ENCODE measurements around the gene LASP1NB.

DNA sequence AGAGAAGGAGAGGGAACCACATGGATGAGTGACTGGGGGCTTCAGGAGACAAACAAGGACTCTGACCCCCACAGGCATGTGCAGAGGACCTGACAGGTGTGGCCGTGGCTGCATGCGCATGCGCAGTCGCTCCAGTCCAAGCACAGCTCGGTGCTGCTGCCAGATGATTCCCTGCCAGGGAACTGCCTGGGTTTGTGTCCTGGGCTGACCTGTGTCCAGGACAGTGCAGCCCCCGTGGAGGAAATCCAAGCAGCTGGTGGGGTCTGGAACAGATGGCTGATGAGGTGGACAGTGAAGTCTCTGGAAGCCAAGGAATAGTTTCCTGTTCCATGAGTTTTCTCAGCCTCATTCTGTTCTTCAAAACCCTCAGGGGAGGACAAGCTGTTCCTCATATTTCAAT is 28.2 kb upstream of the LASP1NB start:
- TF ChIP-seq, protein P1, sequence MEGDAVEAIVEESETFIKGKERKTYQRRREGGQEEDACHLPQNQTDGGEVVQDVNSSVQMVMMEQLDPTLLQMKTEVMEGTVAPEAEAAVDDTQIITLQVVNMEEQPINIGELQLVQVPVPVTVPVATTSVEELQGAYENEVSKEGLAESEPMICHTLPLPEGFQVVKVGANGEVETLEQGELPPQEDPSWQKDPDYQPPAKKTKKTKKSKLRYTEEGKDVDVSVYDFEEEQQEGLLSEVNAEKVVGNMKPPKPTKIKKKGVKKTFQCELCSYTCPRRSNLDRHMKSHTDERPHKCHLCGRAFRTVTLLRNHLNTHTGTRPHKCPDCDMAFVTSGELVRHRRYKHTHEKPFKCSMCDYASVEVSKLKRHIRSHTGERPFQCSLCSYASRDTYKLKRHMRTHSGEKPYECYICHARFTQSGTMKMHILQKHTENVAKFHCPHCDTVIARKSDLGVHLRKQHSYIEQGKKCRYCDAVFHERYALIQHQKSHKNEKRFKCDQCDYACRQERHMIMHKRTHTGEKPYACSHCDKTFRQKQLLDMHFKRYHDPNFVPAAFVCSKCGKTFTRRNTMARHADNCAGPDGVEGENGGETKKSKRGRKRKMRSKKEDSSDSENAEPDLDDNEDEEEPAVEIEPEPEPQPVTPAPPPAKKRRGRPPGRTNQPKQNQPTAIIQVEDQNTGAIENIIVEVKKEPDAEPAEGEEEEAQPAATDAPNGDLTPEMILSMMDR (IDR thresholded peaks at IDR 0.05) = no peak
- TF ChIP-seq POLR2A (IDR thresholded peaks at IDR 0.05) = no peak

All from heart left ventricle (tissue), 13 donors.